ENCODE data around the gene ZNF202. TPM values are rescaled to one million over a fixed set of nuclear protein-coding genes. Genes with fewer than 3 reads are reported as not detected.

The ZNF202 gene
- total RNA-seq, 2 donors from 2014 or later: 25.0 to 28.8 TPM

DNA sequence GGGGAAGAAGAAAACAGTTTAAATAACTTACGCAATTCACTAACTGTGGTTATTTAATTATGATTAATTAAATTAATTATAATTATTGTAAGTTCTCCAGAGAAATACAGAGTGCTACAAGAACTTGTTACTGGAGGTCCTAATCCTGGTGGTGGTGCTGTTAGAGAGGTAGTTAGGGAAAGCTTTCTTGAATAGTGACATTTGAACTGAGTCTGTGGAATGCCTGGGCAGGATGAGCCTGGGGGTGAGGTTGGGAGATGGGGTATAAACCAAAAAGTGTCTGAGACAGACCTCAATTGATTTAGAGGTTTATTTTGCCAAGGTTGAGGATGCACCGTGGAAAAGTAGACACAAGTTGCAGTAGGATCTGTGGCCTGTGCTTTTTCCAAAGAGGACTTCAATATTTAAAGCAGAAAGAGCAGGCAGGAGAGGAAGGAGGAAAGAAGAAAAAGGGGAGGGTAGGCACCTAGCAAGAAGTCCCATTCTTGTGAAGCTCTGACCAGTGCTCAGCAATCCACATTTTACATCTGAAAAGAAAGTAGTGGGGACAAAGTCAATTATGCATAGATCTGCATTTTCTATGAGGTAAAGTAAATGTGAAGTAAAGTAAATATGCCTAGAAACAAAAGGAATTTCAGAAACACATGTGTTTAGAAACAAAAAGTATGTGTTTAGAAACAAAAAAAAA lies 4.4 kb upstream of the ZNF202 start:
- Mint-ChIP-seq H3K4me3 (no peak overlapping the region), H3K9me3 (peaks cover 18% of the 10 kb centered on the region), H3K27ac (peak overlapping the region; percentile 49), H3K36me3 (ENCODE audit: low read depth) (peaks cover 14% of the 10 kb centered on the region), H3K4me1 (peaks cover 32% of the 10 kb centered on the region), H3K27me3 (ENCODE audit: insufficient read depth) (no peaks in the 10 kb centered on the region)
- DNase-seq: peak; percentile 58
- Histone ChIP-seq H3K4me3 (ENCODE audit: low read length) (no peak overlapping the region), H3K9ac (ENCODE audit: extremely low read depth, low read length, poor library complexity, severe bottlenecking) (no peak overlapping the region), H3K4me1 (ENCODE audit: control insufficient read depth, insufficient read depth, low read length) (no peaks in the 10 kb centered on the region), H3K9me3 (ENCODE audit: control insufficient read depth, low read length) (peaks cover 26% of the 10 kb centered on the region), H3K36me3 (ENCODE audit: control insufficient read depth, insufficient read depth, low read length) (no peaks in the 10 kb centered on the region), H3K27me3 (ENCODE audit: control insufficient read depth, insufficient read depth, low read length, poor library complexity, severe bottlenecking) (no peaks in the 10 kb centered on the region), H3K27ac (ENCODE audit: low read depth, low read length) (no peak overlapping the region)
- WGBS, 2 experiments (ENCODE audit: insufficient coverage in 1 of 2, insufficient read length in 1 of 2): 33 to 36% methylated on average over 1 of the region's 2 CpGs
- peak; percentile 44 for TF ChIP-seq CTCF (conservative IDR thresholded peaks at IDR 0.05)

GRCh38 chr11:123742724-123743120 lies 1.3 kb upstream of the ZNF202 start:
- Histone ChIP-seq H3K9me3 (ENCODE audit: control insufficient read depth, low read length) (peaks cover 29% of the 10 kb centered on the region), H3K27me3 (ENCODE audit: control insufficient read depth, insufficient read depth, low read length, poor library complexity, severe bottlenecking) (no peaks in the 10 kb centered on the region), H3K4me3 (ENCODE audit: low read length) (peak overlapping the region; percentile 92), H3K9ac (ENCODE audit: extremely low read depth, low read length, poor library complexity, severe bottlenecking) (no peak overlapping the region), H3K36me3 (ENCODE audit: control insufficient read depth, insufficient read depth, low read length) (peaks cover 24% of the 10 kb centered on the region), H3K27ac (ENCODE audit: low read depth, low read length) (no peak overlapping the region), H3K4me1 (ENCODE audit: control insufficient read depth, insufficient read depth, low read length) (peaks cover 5% of the 10 kb centered on the region)
- Mint-ChIP-seq H3K27ac (peak overlapping the region; percentile 64), H3K27me3 (ENCODE audit: insufficient read depth) (no peaks in the 10 kb centered on the region), H3K9me3 (peaks cover 17% of the 10 kb centered on the region), H3K4me1 (peaks cover 40% of the 10 kb centered on the region), H3K36me3 (ENCODE audit: low read depth) (peaks cover under 1% of the 10 kb centered on the region), H3K4me3 (peak overlapping the region; percentile 95)
- 0% methylated on average over 1 to 2 of the region's 3 CpGs for WGBS, 2 experiments (ENCODE audit: insufficient coverage in 1 of 2, insufficient read length in 1 of 2)
- TF ChIP-seq CTCF (conservative IDR thresholded peaks at IDR 0.05): no peak
- DNase-seq: no peak

- peak; percentile 80 for DNase-seq
- no peaks in the 10 kb centered on the region for H3K27me3 ChIP-seq (ENCODE audit: control insufficient read depth, insufficient read depth, low read length, poor library complexity, severe bottlenecking)
- peaks cover 22% of the 10 kb centered on the region for H3K9me3 Mint-ChIP-seq
- peaks cover 5% of the 10 kb centered on the region for H3K4me1 ChIP-seq (ENCODE audit: control insufficient read depth, insufficient read depth, low read length)
- H3K36me3 Mint-ChIP-seq (ENCODE audit: low read depth): no peaks in the 10 kb centered on the region
- peaks cover 30% of the 10 kb centered on the region for H3K9me3 ChIP-seq (ENCODE audit: control insufficient read depth, low read length)
- peaks cover 40% of the 10 kb centered on the region for H3K4me1 Mint-ChIP-seq
- H3K27ac ChIP-seq (ENCODE audit: low read depth, low read length): no peak overlapping the region
- peaks cover 29% of the 10 kb centered on the region for H3K36me3 ChIP-seq (ENCODE audit: control insufficient read depth, insufficient read depth, low read length)
- H3K4me3 Mint-ChIP-seq: peak overlapping the region; percentile 95
- peak overlapping the region; percentile 64 for H3K27ac Mint-ChIP-seq
- H3K27me3 Mint-ChIP-seq (ENCODE audit: insufficient read depth): no peaks in the 10 kb centered on the region
- H3K4me3 ChIP-seq (ENCODE audit: low read length): peak overlapping the region; percentile 92
- peak overlapping the region; percentile 72 for H3K9ac ChIP-seq (ENCODE audit: extremely low read depth, low read length, poor library complexity, severe bottlenecking)
- 3 to 6% methylated on average over 12 of the region's 12 CpGs for WGBS, 2 experiments (ENCODE audit: insufficient coverage in 1 of 2, insufficient read length in 1 of 2)
- no peak for TF ChIP-seq CTCF (conservative IDR thresholded peaks at IDR 0.05)
Observed at GRCh38 chr11:123742031-123742723, 717 bp upstream of the ZNF202 start.
